GM10847 (cell line): ENCODE data around the gene OPTC.

ENCODE experiments used
- POLR2A ChIP-seq: IDR thresholded peaks from 2 replicates; pipeline ENCODE4 v1.6.1; 2011; ENCODE audit not compliant: insufficient read length; ENCODE audit errors: extremely low read depth

OPTC gene

GRCh38 chr1:203480084-203480483, 13.9 kb upstream of the OPTC start:
- TF ChIP-seq POLR2A: no peak

- no peak for TF ChIP-seq POLR2A
Observed at GRCh38 chr1:203480525-203481084, 13.3 kb upstream of the OPTC start.

GRCh38 chr1:203481196-203481595, 12.8 kb upstream of the OPTC start:
- no peak for TF ChIP-seq POLR2A

- no peak for TF ChIP-seq POLR2A
Observed at GRCh38 chr1:203486618-203487370, 7.2 kb upstream of the OPTC start.

GRCh38 chr1:203488539-203488938, 5.4 kb upstream of the OPTC start:
- no peak for TF ChIP-seq POLR2A

- no peak for TF ChIP-seq POLR2A
Observed at GRCh38 chr1:203490607-203491006, 3.3 kb upstream of the OPTC start.

GRCh38 chr1:203491664-203492063, 2.3 kb upstream of the OPTC start:
- no peak for TF ChIP-seq POLR2A

GRCh38 chr1:203492082-203492747, 1.7 kb upstream of the OPTC start:
- TF ChIP-seq POLR2A: no peak

- TF ChIP-seq POLR2A: no peak
Observed at GRCh38 chr1:203492748-203493130, 1.2 kb upstream of the OPTC start.

- no peak for TF ChIP-seq POLR2A
Observed at GRCh38 chr1:203495845-203496244, 1.9 kb downstream of the OPTC start.

- no peak for TF ChIP-seq POLR2A
Observed at GRCh38 chr1:203497269-203497777, 3.4 kb downstream of the OPTC start.

GRCh38 chr1:203499643-203500278, 5.8 kb downstream of the OPTC start:
- no peak for TF ChIP-seq POLR2A

GRCh38 chr1:203500279-203500678, 6.3 kb downstream of the OPTC start:
- no peak for TF ChIP-seq POLR2A

GRCh38 chr1:203503836-203504235, 9.9 kb downstream of the OPTC start:
- TF ChIP-seq POLR2A: no peak

- TF ChIP-seq POLR2A: no peak
Observed at GRCh38 chr1:203504400-203505250, 10.7 kb downstream of the OPTC start.
